Right renal pelvis (tissue), 4 donors: Measurements from ENCODE around the gene SPDL1. TPM values are rescaled to one million over a fixed set of nuclear protein-coding genes. Genes with fewer than 3 reads are reported as not detected.
"Not testable (repeated sequence)": the region's sequence is repeated elsewhere in the genome, so short reads cannot be mapped to it uniquely, and the experiment has no call there.

Experiments
- DNase-seq, 4 donors: peaks; one replicate each; pipeline ENCODE4 v3.0.0-alpha.2; 2013; ENCODE audit warnings: low read depth in 4 of 4, low spot score in 3 of 4, missing footprints in 1 of 4
- polyA plus RNA-seq, 4 donors: library from polyadenylated mRNA; unstranded; fragments of 120-200 nt; gene quantifications; one replicate each; pipeline ENCODE4 v1.2.1, GENCODE V29; 2013; ENCODE audit not compliant: insufficient read length in 4 of 4

SPDL1 gene
- polyA plus RNA-seq, 4 donors = 32.7 to 42.9 (median 39.4) TPM

DNA sequence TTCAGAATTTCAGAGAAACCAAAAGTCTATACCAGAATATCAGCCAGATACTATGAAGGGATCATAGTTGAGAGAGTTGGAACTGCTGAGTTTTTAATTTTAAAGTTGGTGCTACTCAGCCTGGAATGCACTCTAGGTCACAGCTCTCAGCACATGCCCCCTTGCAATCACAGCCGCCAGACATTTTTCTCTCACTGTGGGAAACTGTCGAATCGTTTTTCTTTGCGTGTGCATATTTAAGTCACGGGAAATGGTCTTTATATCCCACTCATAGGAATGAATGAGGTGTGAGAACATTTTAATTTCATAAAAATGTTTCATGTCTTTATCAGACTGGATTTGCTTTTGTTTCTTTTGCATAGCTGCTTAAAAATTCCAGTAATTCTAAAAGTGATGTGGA lies 12.2 kb upstream of the SPDL1 start:
- DNase-seq = no peak

- DNase-seq = no peak
Measured at GRCh38 chr5:169574134-169574646, 9.4 kb upstream of the SPDL1 start.

- no peak for DNase-seq
Measured at GRCh38 chr5:169576181-169576598, 7.4 kb upstream of the SPDL1 start.

DNA sequence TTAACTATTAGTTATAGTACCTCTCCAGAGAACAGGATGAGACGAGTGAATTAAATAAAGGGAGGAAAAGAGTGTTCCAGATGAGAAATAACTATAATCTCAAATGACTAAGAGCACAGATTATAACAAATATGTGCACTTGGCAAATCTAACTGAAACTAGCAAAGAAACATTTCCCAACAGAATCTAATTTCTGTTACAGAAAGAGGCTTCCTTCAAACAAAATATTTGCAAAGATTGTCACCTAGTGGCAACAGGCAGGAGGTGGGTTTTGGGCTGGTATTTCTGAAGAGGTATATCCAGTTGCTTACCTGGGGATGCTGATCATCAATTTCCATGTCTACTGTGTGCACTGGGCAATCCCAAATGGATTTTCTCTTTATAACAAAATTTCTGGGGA lies 5.6 kb upstream of the SPDL1 start:
- DNase-seq = no peak

- DNase-seq = no peak
Measured at GRCh38 chr5:169580964-169581363, 2.6 kb upstream of the SPDL1 start.

DNA sequence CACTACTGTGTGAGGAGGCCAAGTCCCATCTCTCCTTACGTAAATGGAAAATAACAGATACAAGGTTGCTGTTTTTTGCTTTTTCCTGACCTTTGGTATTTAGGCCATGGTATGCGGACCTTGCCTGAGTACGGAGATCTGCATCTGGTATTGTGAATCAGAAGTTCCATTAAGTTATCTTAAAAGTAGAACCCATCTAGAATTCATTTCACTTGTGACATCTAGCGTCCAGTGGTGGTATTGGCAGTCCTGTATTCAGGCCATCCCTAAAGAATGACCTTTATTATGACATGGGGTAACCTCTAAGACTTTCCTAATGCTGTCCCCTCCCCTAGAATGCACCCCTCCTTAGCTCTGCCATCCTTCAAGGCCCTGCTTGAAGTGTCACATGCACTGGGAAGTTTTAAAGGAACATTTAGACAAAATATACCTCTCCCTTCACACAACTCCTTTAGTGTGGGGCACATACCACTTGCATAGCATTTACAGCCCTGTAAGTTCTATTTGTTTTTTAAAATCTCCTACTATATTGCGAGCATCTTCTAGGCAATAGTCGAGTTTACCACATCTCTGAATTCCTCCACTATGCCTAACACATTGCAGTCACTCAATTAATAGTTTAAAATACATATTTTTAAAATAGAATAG lies 1.9 kb upstream of the SPDL1 start:
- no peak for DNase-seq

- DNase-seq = no peak
Measured at GRCh38 chr5:169583101-169583423, 511 bp upstream of the SPDL1 start.

GRCh38 chr5:169584998-169585451 lies 1.5 kb downstream of the SPDL1 start:
- DNase-seq = no peak

DNA sequence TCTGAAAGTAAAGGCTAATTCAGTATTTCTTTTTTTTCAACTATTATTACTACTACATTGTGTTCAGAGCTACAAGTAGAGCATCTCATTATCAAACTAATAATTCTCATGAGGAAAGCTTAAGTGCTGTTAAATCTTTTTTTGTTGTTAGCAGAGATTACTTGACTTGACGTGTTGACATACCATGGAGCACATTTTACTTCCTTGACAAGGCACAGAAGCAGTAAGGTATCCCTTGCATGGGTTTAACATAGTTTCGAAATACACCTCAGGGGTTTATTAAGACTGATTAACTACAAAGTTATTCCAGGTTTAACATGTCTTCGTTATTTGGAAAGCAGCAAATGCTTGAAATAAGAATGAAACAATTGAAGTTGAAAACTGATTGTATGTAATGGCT lies 7.0 kb downstream of the SPDL1 start:
- DNase-seq = no peak

- DNase-seq = no peak
Measured at GRCh38 chr5:169591636-169592035, 8.1 kb downstream of the SPDL1 start.

DNA sequence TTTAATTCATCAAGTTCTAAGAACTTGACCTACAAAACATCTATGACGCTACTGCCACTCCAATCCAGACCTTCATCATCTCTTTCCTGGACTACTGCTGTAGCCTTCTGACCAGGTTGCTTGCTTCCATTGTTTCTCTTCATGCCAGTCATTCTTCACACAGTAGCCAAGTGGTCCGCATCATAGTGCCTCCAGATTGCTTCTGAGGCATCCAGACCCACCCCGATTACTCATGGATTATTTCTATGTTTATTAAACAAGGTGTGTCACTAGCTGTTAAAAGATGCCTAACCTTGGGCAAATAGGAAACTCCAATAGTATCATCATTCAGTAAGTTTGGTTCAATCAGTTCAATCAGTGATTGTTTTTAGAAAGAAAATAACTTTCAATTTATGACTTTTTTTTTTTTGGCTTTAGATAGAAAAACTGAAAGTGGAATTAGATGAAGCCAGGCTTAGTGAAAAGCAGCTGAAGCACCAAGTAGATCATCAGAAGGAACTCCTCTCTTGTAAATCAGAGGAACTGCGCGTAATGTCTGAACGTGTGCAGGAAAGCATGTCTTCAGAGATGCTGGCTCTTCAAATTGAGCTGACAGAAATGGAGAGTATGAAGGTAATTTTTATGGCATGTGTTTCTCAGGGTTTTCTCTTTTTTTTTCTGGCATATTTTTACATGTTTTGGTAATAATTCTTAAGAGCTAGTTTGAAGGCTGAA lies 9.5 kb downstream of the SPDL1 start:
- DNase-seq = no peak

GRCh38 chr5:169595172-169595820 lies 11.7 kb downstream of the SPDL1 start:
- DNase-seq = no peak

DNA sequence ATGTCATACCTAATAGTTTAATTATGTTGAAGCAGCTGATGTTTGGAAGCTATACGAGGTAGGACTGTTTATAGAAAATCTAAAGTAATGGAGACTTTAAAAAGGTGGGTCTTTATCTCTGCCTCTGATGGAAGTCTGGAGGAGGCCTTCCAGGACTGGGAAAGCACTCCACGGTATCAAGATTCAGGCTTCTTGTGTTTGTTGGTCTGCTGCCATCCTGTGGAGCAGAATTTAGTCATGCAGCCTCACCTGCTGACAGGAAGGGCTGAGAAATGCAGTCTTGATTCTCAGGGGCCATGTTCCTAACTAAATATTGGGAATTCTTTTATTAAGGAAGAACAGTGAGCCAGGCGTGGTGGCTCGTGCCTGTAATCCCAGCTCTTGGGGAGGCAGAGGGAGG lies 15.9 kb downstream of the SPDL1 start:
- DNase-seq = no peak

- DNase-seq = no peak
Measured at GRCh38 chr5:169602535-169602934, 19.0 kb downstream of the SPDL1 start.

DNA sequence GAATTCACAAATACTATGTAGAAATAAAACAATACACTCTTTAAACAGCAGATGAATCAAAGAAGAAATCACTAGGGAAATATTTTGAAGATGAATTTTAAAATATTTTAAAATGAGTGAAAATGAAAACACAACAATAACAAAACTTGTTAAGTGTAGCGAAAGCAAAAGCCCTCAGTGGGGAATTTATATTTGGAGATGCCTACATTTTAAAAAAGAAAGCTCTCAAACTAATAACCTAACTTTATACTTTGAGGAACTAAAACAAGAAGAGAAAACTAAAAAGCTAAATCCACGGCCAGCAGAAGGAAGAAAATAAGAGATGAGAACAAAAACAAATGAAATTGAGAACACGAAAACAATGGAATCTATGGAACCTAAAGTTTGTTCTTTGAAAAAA lies 22.7 kb downstream of the SPDL1 start:
- DNase-seq = no peak

DNA sequence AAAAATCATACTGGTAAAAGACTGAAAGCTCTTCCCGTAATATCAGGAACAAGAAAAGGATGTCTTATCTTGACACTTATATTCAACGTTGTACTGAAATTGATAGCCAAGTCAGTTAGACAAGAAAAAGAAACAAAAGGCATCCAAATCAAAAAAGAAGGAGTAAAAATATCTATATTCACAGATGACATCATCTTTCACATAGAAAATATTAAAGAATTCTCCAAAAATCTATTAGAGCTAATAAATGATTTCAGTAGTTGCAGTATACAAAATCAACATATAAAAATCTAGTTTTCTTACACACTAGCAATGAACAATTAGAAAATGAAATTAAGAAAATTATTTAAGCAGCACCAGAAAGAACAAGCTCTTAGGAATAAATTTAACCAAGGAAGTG lies 24.3 kb downstream of the SPDL1 start:
- no peak for DNase-seq

DNA sequence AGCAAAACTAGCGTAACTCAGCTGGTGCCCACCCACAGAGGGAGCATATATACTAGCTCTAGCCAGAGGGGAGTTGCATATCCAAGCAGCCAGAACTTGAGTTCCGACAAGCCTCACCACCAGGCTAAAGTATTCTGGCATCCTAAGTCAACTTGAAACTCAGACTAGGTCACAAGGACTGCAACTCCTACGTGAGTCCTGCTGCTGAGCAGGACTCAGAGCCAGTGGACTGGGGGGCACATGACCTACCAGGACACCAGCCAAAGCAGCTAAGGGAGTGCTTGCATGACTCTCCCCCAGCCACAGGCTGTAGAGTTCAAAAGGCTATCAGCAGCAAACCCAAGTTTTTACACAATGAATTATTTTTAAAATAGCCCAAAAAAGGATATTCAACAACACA lies 26.1 kb downstream of the SPDL1 start:
- no peak for DNase-seq

DNA sequence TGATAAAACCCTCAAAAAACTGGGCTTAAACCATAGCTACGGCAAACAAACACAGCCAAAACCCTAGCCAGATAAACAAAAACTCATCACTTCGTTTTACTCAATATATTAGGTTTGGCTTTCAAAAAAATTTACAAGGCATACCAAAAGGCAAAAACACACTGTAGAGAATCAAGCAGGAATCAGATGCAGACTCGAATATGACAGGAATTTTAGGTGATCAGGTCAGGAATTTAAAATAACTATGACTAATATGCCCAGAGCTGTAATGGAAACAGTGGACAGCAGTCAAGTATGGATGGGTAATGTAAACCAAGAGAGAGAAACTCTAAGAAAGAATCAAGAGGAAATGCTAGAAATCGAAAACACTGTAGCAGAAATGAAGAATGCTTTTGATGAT lies 27.0 kb downstream of the SPDL1 start:
- no peak for DNase-seq

GRCh38 chr5:169615561-169615960 lies 32.0 kb downstream of the SPDL1 start:
- DNase-seq = no peak

DNA sequence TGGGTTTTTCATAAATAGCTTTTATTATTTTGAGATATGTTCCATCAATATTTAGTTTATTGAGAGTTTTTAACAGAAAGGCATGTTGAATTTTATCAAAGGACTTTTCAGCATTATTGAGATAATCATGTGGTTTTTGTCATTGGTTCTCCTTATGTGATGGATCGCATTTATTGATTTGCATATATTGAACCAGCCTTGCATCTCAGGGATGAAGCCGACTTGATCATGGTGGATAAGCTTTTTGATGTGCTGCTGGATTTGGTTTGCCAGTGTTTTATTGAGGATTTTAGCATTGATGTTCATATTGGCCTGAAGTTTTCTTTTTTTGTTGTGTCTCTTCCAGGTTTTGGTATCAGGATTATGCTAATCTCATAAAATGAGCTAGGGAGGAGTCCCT lies 40.7 kb downstream of the SPDL1 start:
- DNase-seq = not testable (repeated sequence)

GRCh38 chr5:169626779-169627178 lies 43.2 kb downstream of the SPDL1 start:
- no peak for DNase-seq

DNA sequence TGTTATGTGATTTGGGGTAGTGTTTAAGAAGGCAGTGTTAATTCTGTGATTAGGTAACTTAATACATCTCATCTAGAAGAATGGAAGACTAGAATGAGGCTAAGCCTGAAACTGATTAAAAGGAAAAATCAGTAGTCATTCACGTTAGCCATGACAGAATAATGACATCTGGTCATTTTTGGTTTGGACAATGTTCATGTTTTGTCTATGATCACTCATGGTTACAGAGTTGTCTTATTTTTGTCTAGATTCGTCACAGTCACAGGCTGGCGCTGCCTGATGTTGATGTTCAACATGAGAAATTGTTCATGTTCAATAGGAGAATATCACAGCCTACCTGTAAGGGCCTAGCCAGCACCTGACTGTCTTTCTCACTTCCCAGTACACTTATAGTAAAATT lies 44.0 kb downstream of the SPDL1 start:
- no peak for DNase-seq
